HG02870 (cell line): ENCODE measurements around the gene SRGAP1.
"Not testable (repeated sequence)": the region's sequence is repeated elsewhere in the genome, so short reads cannot be mapped to it uniquely, and the experiment has no call there.

Source experiments
- ATAC-seq: cut with Tn5 transposase; IDR thresholded peaks from one replicate; pipeline ENCODE4 v1.9.1; 2021; ENCODE audit warnings: mild to moderate bottlenecking, moderate library complexity; ENCODE audit not compliant: unreplicated experiment

Gene SRGAP1

GRCh38 chr12:64034056-64034455, 189.6 kb downstream of the SRGAP1 start:
- ATAC-seq, result not testable (repeated sequence)

GRCh38 chr12:64034901-64035576, 190.5 kb downstream of the SRGAP1 start:
- ATAC-seq, result no peak

- ATAC-seq, result no peak
Measured at GRCh38 chr12:64036414-64036813, 191.9 kb downstream of the SRGAP1 start.

GRCh38 chr12:64039281-64039871, 194.9 kb downstream of the SRGAP1 start:
- ATAC-seq, result no peak

- ATAC-seq, result no peak
Measured at GRCh38 chr12:64042911-64043310, 198.4 kb downstream of the SRGAP1 start.

GRCh38 chr12:64044191-64044590, 199.7 kb downstream of the SRGAP1 start:
- no peak for ATAC-seq

GRCh38 chr12:64051057-64051456, 206.6 kb downstream of the SRGAP1 start:
- no peak for ATAC-seq

GRCh38 chr12:64053117-64053516, 208.6 kb downstream of the SRGAP1 start:
- no peak for ATAC-seq

- no peak for ATAC-seq
Measured at GRCh38 chr12:64054079-64054520, 209.6 kb downstream of the SRGAP1 start.

- ATAC-seq, result no peak
Measured at GRCh38 chr12:64056741-64057140, 212.2 kb downstream of the SRGAP1 start.

- no peak for ATAC-seq
Measured at GRCh38 chr12:64057706-64058105, 213.2 kb downstream of the SRGAP1 start.

- ATAC-seq, result no peak
Measured at GRCh38 chr12:64058541-64059265, 214.2 kb downstream of the SRGAP1 start.

- ATAC-seq, result no peak
Measured at GRCh38 chr12:64059685-64060084, 215.2 kb downstream of the SRGAP1 start.

- no peak for ATAC-seq
Measured at GRCh38 chr12:64061868-64062375, 217.4 kb downstream of the SRGAP1 start.

- ATAC-seq, result no peak
Measured at GRCh38 chr12:64063121-64063520, 218.6 kb downstream of the SRGAP1 start.

- no peak for ATAC-seq
Measured at GRCh38 chr12:64064240-64064639, 219.7 kb downstream of the SRGAP1 start.

GRCh38 chr12:64064706-64065105, 220.2 kb downstream of the SRGAP1 start:
- no peak for ATAC-seq

- ATAC-seq, result no peak
Measured at GRCh38 chr12:64065881-64066451, 221.5 kb downstream of the SRGAP1 start.

GRCh38 chr12:64066776-64067175, 222.3 kb downstream of the SRGAP1 start:
- no peak for ATAC-seq

GRCh38 chr12:64070454-64070853, 226.0 kb downstream of the SRGAP1 start:
- no peak for ATAC-seq

GRCh38 chr12:64072916-64073575, 228.5 kb downstream of the SRGAP1 start:
- ATAC-seq, result no peak
